SK-N-MC (cell line): ENCODE results near the gene VPS41.

Experiments used
- EZH2 ChIP-seq: fragments of 200-600 bp; sonication (generic); IDR thresholded peaks from one replicate; pipeline ENCODE4 v1.6.1; 2017; ENCODE audit warnings: antibody characterized with exemption
- FOXP2 ChIP-seq: optimal IDR thresholded peaks from 2 replicates; pipeline ENCODE3; 2011; ENCODE audit warnings: mild to moderate bottlenecking, moderate library complexity; ENCODE audit not compliant: insufficient read depth; ENCODE audit errors: extremely low read length, control extremely low read depth

- TF ChIP-seq FOXP2 (no peak), EZH2 (no peak)
Measured at GRCh38 chr7:38773430-38773829, 135.6 kb downstream of the VPS41 start.
